NCI-H69 (cell line): Measurements from ENCODE around the gene OR5M10.
"Not testable (repeated sequence)": the region's sequence is repeated elsewhere in the genome, so short reads cannot be mapped to it uniquely, and the experiment has no call there.

Experiments
- DNase-seq: peaks from one replicate; lab custom pipeline; 2025; lab: John Stamatoyannopoulos, UW

OR5M10 gene

GRCh38 chr11:56577621-56578020 lies at the start of gene OR5M10:
OR5M10 (minus strand) TSS chr11:56577721; CDS start chr11:56577721, 0 bp downstream.
- DNase-seq = no peak

- no peak for DNase-seq
Observed at GRCh38 chr11:56625946-56626345, 48.4 kb upstream of the OR5M10 start.

GRCh38 chr11:56624661-56625110 lies 47.2 kb upstream of the OR5M10 start:
- peak; percentile 11 for DNase-seq

GRCh38 chr11:56611174-56611573 lies 33.7 kb upstream of the OR5M10 start:
- DNase-seq = no peak

GRCh38 chr11:56592088-56592717 lies 14.7 kb upstream of the OR5M10 start:
- DNase-seq = not testable (repeated sequence)

- no peak for DNase-seq
Observed at GRCh38 chr11:56558574-56558973, 18.9 kb downstream of the OR5M10 start.

GRCh38 chr11:56554691-56555090 lies 22.8 kb downstream of the OR5M10 start:
- not testable (repeated sequence) for DNase-seq

GRCh38 chr11:56545531-56545930 lies 32.0 kb downstream of the OR5M10 start:
- no peak for DNase-seq

GRCh38 chr11:56543739-56544138 lies 33.8 kb downstream of the OR5M10 start:
- no peak for DNase-seq

- DNase-seq = no peak
Observed at GRCh38 chr11:56543157-56543556, 34.4 kb downstream of the OR5M10 start, which contains the start of gene OR5M11. OR5M11 (minus strand) TSS chr11:56543257; CDS start chr11:56543257, 0 bp downstream.

- DNase-seq = no peak
Observed at GRCh38 chr11:56533054-56533740, 44.3 kb downstream of the OR5M10 start.

- no peak for DNase-seq
Observed at GRCh38 chr11:56531856-56532255, 45.7 kb downstream of the OR5M10 start.
